HCT116 (cell line): ENCODE results near the gene TUBA1C. TPM values are rescaled to one million over a fixed set of nuclear protein-coding genes. Genes with fewer than 3 reads are reported as not detected.

Experiments used
- ATAC-seq: fragments of 200-7000 bp; cut with Tn5 transposase; 2 replicates; pipeline ENCODE4 v1.9.1; 2020; ENCODE audit warnings: mild to moderate bottlenecking, moderate library complexity
- BruUV-seq: library from RNA; stranded (reverse); fragments of 400-500 nt; replicated peaks from 2 replicates; lab custom pipeline; 2021; lab: Mats Ljungman, UMichigan
- CTCF ChIA-PET: fragments of 300-600 bp; sonication (Branson Sonifier 250); formaldehyde crosslinking; loops from one replicate; lab custom pipeline; 2021; ENCODE audit warnings: antibody characterized with exemption; lab: Charles Lee
- POLR2A ChIA-PET: fragments of 300-600, 350-600 bp; sonication (Branson Sonifier 250); formaldehyde crosslinking; loops from one replicate; lab custom pipeline; 2021; ENCODE audit warnings: antibody characterized with exemption; lab: Charles Lee
- RAD21 ChIA-PET, 2 experiments: fragments of 300-600 bp; sonication (Branson Sonifier 250); formaldehyde crosslinking; loops; one replicate each; lab custom pipeline; 2023; ENCODE audit warnings: low total read pairs in 2 of 2; ENCODE audit not compliant: uncharacterized antibody in 2 of 2, unreplicated experiment in 2 of 2, low non-redundant PET in 1 of 2; lab: Charles Lee
- DNase-seq: peaks from one replicate; pipeline ENCODE4 v3.0.0-alpha.2; 2010; ENCODE audit warnings: low read depth, low spot score
- H2AFZ ChIP-seq: fragments of 200-600 bp; shearing (Covaris generic), sonication (generic); 2 replicates; pipeline ENCODE4 v1.6.1; 2017; ENCODE audit warnings: low read depth, mixed run types, mixed read lengths, antibody characterized with exemption, low read length; ENCODE audit not compliant: poor library complexity, severe bottlenecking
- H3K27ac ChIP-seq: 2 replicates; pipeline ENCODE4 v1.5.1; 2012; ENCODE audit warnings: low read depth, low read length
- H3K27me3 ChIP-seq: fragments of 200-600 bp; sonication (generic); 2 replicates; pipeline ENCODE4 v1.6.1; 2016; ENCODE audit warnings: mixed run types, low read length, mixed read lengths; ENCODE audit not compliant: insufficient read depth
- H3K36me3 ChIP-seq, 2 experiments: fragments of 200-500 bp in 1 of 2; fragments of 200-600 bp in 1 of 2; sonication (Bioruptor generic) in 1 of 2; sonication (generic) in 1 of 2; 2 replicates each; pipeline versions ENCODE4 v1.5.1 to v1.6.1; 2014 to 2016; ENCODE audit warnings: low read length in 2 of 2, inconsistent platforms in 1 of 2, mixed read lengths in 1 of 2, mixed run types in 1 of 2; ENCODE audit not compliant: insufficient read depth in 2 of 2, control insufficient read depth in 1 of 2
- H3K4me1 ChIP-seq, 2 experiments: fragments of 200-600 bp in 1 of 2; sonication (generic) in 1 of 2; 2 replicates each; pipeline versions ENCODE4 v1.5.1 to v1.6.1; 2012 to 2017; ENCODE audit warnings: low read length in 2 of 2, inconsistent platforms in 1 of 2, mild to moderate bottlenecking in 1 of 2, mixed read lengths in 1 of 2, mixed run types in 1 of 2, moderate library complexity in 1 of 2; ENCODE audit not compliant: insufficient read depth in 2 of 2, control insufficient read depth in 1 of 2
- H3K4me2 ChIP-seq: fragments of 200-600 bp; sonication (generic); 2 replicates; pipeline ENCODE4 v1.6.1; 2017; ENCODE audit warnings: mixed run types, low read length, mixed read lengths
- H3K4me3 ChIP-seq, 2 experiments: fragments of 200-600 bp in 1 of 2; sonication (generic) in 1 of 2; replicated peaks in 1 of 2; 2 replicates each; pipeline ENCODE4 v1.5.1; 2011 to 2016; ENCODE audit warnings: low read length in 2 of 2, control low read depth in 1 of 2, low read depth in 1 of 2, mild to moderate bottlenecking in 1 of 2, mixed read lengths in 1 of 2, mixed run types in 1 of 2
- H3K79me2 ChIP-seq: fragments of 200-600 bp; sonication (generic); 2 replicates; pipeline ENCODE4 v1.6.1; 2017; ENCODE audit warnings: mild to moderate bottlenecking, mixed run types, low read length, moderate library complexity, mixed read lengths; ENCODE audit not compliant: insufficient read depth
- H3K9ac ChIP-seq: fragments of 200-600 bp; sonication (generic); 2 replicates; pipeline ENCODE4 v1.6.1; 2016; ENCODE audit warnings: low read length, mixed read lengths
- H3K9me2 ChIP-seq: fragments of 200-600 bp; sonication (generic), shearing (Covaris generic); 2 replicates; pipeline ENCODE4 v1.6.1; 2017; ENCODE audit warnings: mixed run types, mild to moderate bottlenecking, moderate library complexity; ENCODE audit not compliant: insufficient read depth
- H3K9me3 ChIP-seq, 2 experiments: fragments of 200-500 bp in 1 of 2; fragments of 200-600 bp in 1 of 2; sonication (Bioruptor generic) in 1 of 2; sonication (generic) in 1 of 2; 2 replicates each; pipeline ENCODE4 v1.6.1; 2014 to 2017; ENCODE audit warnings: low read length in 2 of 2, mixed read lengths in 2 of 2, inconsistent platforms in 1 of 2, low read depth in 1 of 2, mild to moderate bottlenecking in 1 of 2, mixed run types in 1 of 2, moderate library complexity in 1 of 2; ENCODE audit not compliant: control insufficient read depth in 1 of 2, insufficient read depth in 1 of 2
- H4K20me1 ChIP-seq: fragments of 200-600 bp; sonication (generic), shearing (Covaris generic); 2 replicates; pipeline ENCODE4 v1.6.1; 2017; ENCODE audit warnings: mixed run types, mild to moderate bottlenecking, moderate library complexity; ENCODE audit not compliant: insufficient read depth
- EGR1 ChIP-seq: IDR thresholded peaks from 2 replicates; pipeline ENCODE4 v1.6.1; 2012; ENCODE audit warnings: low read depth
- JUND ChIP-seq: IDR thresholded peaks from 2 replicates; pipeline ENCODE4 v1.6.1; 2012
- MAX ChIP-seq: IDR thresholded peaks from 2 replicates; pipeline ENCODE4 v1.6.1; 2012
- POLR2A ChIP-seq: IDR thresholded peaks from 2 replicates; pipeline ENCODE4 v1.7.0; 2011; ENCODE audit warnings: borderline replicate concordance; ENCODE audit not compliant: insufficient read depth, insufficient read length; ENCODE audit errors: extremely low read depth
- RAD21 ChIP-seq: IDR thresholded peaks from 2 replicates; pipeline ENCODE4 v1.6.1; 2012; ENCODE audit warnings: low read depth, mild to moderate bottlenecking
- REST ChIP-seq: IDR thresholded peaks from 2 replicates; pipeline ENCODE4 v1.6.1; 2012; ENCODE audit warnings: low read depth
- TCF7L2 ChIP-seq: IDR thresholded peaks from 2 replicates; pipeline ENCODE4 v1.7.0; 2011; ENCODE audit warnings: borderline replicate concordance, inconsistent platforms; ENCODE audit not compliant: insufficient read depth, insufficient read length; ENCODE audit errors: extremely low read depth
- YY1 ChIP-seq: IDR thresholded peaks from 2 replicates; pipeline ENCODE4 v1.6.1; 2011; ENCODE audit warnings: low read length, low read depth, moderate library complexity, mild to moderate bottlenecking; ENCODE audit not compliant: insufficient replicate concordance; ENCODE audit errors: extremely low read depth
- intact Hi-C: fragments of 100-400 bp; cut with micrococcal nuclease; formaldehyde crosslinking; loops from 2 replicates; pipeline ENCODE4 v1.10.0; 2022
- total RNA-seq: library from RNA; stranded (reverse); gene quantifications from one replicate; pipeline ENCODE4 v1.2.1, GENCODE V29; 2021; ENCODE audit not compliant: unreplicated experiment

Gene TUBA1C
- total RNA-seq, 1 experiment from 2014 or later = 571 TPM

- intact Hi-C loops = no loop called here
- H3K4me2 ChIP-seq = no peak within 1 kb of the TSS
These were observed 30.4 kb downstream of the TUBA1C start, which contains the start of gene PRPH for GRCh38 chr12:49295082-49295936. Gene PRPH (plus strand): TSS chr12:49295147. CDS start chr12:49295201, 54 bp downstream.

More at GRCh38 chr12:49295082-49295936, 30.4 kb downstream of the TUBA1C start, which contains the start of gene PRPH:
- no TSS peak for BruUV-seq
- H3K9me2 ChIP-seq = no peaks in the 10 kb centered on the region
- ATAC-seq (no peak), DNase-seq (no peak)
- no peak within 1 kb of the TSS for H2AFZ ChIP-seq
- ChIA-PET CTCF (interaction anchor here (0.6 to 4.5 kb wide), 5 partner anchors 8 to 163 kb away, joined by 3 to 23 read pairs (median 3); no protein-coding TSS in a partner anchor), RAD21 (no interaction called here), POLR2A (interaction anchor here (1.6 kb wide), 1 partner anchor 36 kb away, joined by 3 read pairs; no protein-coding TSS in a partner anchor)
- no peaks in the 10 kb centered on the region for H3K27me3 ChIP-seq
- H3K4me1 ChIP-seq = peaks cover 10 to 35% of the 10 kb centered on the region in 2 experiments; a peak in 3 of 4 replicates
- no peak within 1 kb of the TSS; the same call in 1 of the 2 replicates for H3K27ac ChIP-seq
- H3K9ac ChIP-seq = no peak within 1 kb of the TSS
- TF ChIP-seq REST = no peak
- TF ChIP-seq EGR1 = no peak
- no peak for TF ChIP-seq YY1
- no peak for TF ChIP-seq POLR2A
- no peak for TF ChIP-seq MAX
- TF ChIP-seq RAD21 = no peak
- TF ChIP-seq TCF7L2 = no peak
- TF ChIP-seq JUND = no peak
- no peaks in the 10 kb centered on the region for H4K20me1 ChIP-seq
- H3K9me3 ChIP-seq = no peaks in the 10 kb centered on the region
- H3K4me3 ChIP-seq = no peak within 1 kb of the TSS
- H3K79me2 ChIP-seq = no peaks in the 10 kb centered on the region
- H3K36me3 ChIP-seq = no peaks in the 10 kb centered on the region
